Measurements from ENCODE around the gene ADCK1.

- TF ChIP-seq CTCF (IDR thresholded peaks at IDR 0.05) (no peak), POLR2A (IDR thresholded peaks at IDR 0.05) (no peak)
Observed at GRCh38 chr14:77804592-77804991, 4.7 kb downstream of the ADCK1 start.
